ENCODE measurements around the gene ALK.

DNA sequence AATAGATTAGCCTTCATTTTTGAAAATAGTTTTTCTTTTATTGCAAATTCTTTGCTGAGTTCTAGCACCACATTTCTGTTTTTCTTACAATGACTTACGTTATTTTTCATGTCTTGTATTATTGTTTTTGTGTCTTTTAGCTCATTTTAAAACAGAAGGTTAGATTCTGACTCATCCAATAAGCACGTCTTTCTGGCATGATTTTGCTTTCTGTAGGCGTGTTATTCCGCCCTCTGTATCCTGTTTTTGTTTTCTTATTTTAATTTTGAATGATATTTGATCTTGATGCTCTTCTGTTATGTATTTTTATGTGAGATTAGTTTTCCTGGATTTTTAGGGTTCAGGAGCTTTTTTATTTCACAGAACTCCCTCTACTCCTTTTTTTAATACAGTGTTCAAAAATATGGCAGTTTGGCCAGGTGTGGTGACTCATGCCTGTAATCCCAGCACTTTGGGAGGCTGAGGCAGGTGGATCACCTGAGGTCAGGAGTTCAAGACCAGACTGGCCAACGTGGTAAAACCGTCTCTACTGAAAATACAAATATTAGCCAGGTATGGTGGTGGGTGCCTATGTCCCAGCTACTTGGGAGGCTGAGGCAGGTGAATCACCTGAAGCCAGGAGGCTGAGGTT lies 661.1 kb downstream of the ALK start:
- TF ChIP-seq, protein P1, sequence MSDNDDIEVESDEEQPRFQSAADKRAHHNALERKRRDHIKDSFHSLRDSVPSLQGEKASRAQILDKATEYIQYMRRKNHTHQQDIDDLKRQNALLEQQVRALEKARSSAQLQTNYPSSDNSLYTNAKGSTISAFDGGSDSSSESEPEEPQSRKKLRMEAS (IDR thresholded peaks at IDR 0.05; ENCODE audit: low read depth), result no peak
- TF ChIP-seq, protein P2, sequence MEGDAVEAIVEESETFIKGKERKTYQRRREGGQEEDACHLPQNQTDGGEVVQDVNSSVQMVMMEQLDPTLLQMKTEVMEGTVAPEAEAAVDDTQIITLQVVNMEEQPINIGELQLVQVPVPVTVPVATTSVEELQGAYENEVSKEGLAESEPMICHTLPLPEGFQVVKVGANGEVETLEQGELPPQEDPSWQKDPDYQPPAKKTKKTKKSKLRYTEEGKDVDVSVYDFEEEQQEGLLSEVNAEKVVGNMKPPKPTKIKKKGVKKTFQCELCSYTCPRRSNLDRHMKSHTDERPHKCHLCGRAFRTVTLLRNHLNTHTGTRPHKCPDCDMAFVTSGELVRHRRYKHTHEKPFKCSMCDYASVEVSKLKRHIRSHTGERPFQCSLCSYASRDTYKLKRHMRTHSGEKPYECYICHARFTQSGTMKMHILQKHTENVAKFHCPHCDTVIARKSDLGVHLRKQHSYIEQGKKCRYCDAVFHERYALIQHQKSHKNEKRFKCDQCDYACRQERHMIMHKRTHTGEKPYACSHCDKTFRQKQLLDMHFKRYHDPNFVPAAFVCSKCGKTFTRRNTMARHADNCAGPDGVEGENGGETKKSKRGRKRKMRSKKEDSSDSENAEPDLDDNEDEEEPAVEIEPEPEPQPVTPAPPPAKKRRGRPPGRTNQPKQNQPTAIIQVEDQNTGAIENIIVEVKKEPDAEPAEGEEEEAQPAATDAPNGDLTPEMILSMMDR (IDR thresholded peaks at IDR 0.05), result no peak
- no peak for TF ChIP-seq POLR2AphosphoS5 (IDR thresholded peaks at IDR 0.05; ENCODE audit: low read depth, low read length)
- no peak for TF ChIP-seq FOXJ3 (CRISPR knock-in tag; IDR thresholded peaks at IDR 0.05)
- TF ChIP-seq EP300 (IDR thresholded peaks at IDR 0.05; ENCODE audit: borderline replicate concordance in 1 of 2, low read depth in 1 of 2, low read length in 1 of 2), result no peak
- TF ChIP-seq RAD21 (IDR thresholded peaks at IDR 0.05; ENCODE audit: low read length), result no peak
- TF ChIP-seq GABPA (IDR thresholded peaks at IDR 0.05; ENCODE audit: low read depth), result no peak
- TF ChIP-seq, protein P3, sequence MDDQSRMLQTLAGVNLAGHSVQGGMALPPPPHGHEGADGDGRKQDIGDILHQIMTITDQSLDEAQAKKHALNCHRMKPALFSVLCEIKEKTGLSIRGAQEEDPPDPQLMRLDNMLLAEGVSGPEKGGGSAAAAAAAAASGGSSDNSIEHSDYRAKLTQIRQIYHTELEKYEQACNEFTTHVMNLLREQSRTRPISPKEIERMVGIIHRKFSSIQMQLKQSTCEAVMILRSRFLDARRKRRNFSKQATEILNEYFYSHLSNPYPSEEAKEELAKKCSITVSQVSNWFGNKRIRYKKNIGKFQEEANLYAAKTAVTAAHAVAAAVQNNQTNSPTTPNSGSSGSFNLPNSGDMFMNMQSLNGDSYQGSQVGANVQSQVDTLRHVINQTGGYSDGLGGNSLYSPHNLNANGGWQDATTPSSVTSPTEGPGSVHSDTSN (IDR thresholded peaks at IDR 0.05), result no peak
- TF ChIP-seq, protein P4, sequence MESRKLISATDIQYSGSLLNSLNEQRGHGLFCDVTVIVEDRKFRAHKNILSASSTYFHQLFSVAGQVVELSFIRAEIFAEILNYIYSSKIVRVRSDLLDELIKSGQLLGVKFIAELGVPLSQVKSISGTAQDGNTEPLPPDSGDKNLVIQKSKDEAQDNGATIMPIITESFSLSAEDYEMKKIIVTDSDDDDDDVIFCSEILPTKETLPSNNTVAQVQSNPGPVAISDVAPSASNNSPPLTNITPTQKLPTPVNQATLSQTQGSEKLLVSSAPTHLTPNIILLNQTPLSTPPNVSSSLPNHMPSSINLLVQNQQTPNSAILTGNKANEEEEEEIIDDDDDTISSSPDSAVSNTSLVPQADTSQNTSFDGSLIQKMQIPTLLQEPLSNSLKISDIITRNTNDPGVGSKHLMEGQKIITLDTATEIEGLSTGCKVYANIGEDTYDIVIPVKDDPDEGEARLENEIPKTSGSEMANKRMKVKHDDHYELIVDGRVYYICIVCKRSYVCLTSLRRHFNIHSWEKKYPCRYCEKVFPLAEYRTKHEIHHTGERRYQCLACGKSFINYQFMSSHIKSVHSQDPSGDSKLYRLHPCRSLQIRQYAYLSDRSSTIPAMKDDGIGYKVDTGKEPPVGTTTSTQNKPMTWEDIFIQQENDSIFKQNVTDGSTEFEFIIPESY (IDR thresholded peaks at IDR 0.05; ENCODE audit: borderline replicate concordance, low read depth), result no peak
- TF ChIP-seq NFIC (IDR thresholded peaks at IDR 0.05; ENCODE audit: borderline replicate concordance), result no peak
- TF ChIP-seq, protein P5, sequence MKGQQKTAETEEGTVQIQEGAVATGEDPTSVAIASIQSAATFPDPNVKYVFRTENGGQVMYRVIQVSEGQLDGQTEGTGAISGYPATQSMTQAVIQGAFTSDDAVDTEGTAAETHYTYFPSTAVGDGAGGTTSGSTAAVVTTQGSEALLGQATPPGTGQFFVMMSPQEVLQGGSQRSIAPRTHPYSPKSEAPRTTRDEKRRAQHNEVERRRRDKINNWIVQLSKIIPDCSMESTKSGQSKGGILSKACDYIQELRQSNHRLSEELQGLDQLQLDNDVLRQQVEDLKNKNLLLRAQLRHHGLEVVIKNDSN (IDR thresholded peaks at IDR 0.05; ENCODE audit: borderline replicate concordance, low read depth), result no peak
- no peak for TF ChIP-seq FOSL2 (IDR thresholded peaks at IDR 0.05; ENCODE audit: borderline replicate concordance, low read depth)
- TF ChIP-seq EZH2phosphoT487 (IDR thresholded peaks at IDR 0.05; ENCODE audit: borderline replicate concordance, low read depth), result no peak
